RWPE1 (cell line): ENCODE data around the gene BANP.
"Not testable (repeated sequence)": the region's sequence is repeated elsewhere in the genome, so short reads cannot be mapped to it uniquely, and the experiment has no call there.

Source experiments
- CTCF ChIA-PET: fragments of 350-600 bp; sonication (Branson Sonifier 250); formaldehyde crosslinking; extraction: SDS; loops from one replicate; lab custom pipeline; 2021; lab: Yijun Ruan, JAX
- POLR2A ChIA-PET: fragments of 400-600 bp; formaldehyde crosslinking; extraction: SDS; loops from one replicate; lab custom pipeline; 2020; ENCODE audit warnings: antibody characterized with exemption; ENCODE audit not compliant: low non-redundant PET; lab: Yijun Ruan, JAX
- DNase-seq: peaks from one replicate; pipeline ENCODE4 v3.0.0; 2012; ENCODE audit warnings: low spot score
- H3K27ac ChIP-seq: fragments of 450-650 bp; 2 replicates; pipeline ENCODE4 v1.5.1; 2017
- TF ChIP-seq, protein P1 (sequence below): fragments of 450-650 bp; conservative IDR thresholded peaks from 2 replicates; pipeline ENCODE4 v1.5.1; 2017; ENCODE audit warnings: low read depth, mild to moderate bottlenecking

BANP gene

DNA sequence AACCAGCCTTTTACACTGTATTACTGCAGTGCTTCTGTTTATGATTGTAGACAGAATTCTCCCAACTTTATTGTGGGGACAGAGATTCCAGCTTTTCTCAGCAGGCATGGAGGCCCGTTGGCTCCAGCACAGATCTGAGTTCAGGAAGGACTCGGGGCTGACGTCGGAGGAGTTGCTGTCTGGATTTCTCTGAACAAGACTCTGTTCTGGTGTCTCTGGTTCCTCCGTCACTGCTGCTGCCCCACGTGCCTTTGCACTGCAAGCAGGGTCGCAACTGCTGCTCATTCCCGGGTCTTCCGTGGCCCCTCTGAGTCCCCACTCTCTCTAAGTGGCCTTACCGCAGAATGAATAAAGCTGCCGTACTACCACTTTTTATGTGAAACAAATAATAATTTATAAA is 88.4 kb downstream of the BANP start:
- ChIA-PET POLR2A (no interaction called here), CTCF (no interaction called here)
- TF ChIP-seq, protein P1, sequence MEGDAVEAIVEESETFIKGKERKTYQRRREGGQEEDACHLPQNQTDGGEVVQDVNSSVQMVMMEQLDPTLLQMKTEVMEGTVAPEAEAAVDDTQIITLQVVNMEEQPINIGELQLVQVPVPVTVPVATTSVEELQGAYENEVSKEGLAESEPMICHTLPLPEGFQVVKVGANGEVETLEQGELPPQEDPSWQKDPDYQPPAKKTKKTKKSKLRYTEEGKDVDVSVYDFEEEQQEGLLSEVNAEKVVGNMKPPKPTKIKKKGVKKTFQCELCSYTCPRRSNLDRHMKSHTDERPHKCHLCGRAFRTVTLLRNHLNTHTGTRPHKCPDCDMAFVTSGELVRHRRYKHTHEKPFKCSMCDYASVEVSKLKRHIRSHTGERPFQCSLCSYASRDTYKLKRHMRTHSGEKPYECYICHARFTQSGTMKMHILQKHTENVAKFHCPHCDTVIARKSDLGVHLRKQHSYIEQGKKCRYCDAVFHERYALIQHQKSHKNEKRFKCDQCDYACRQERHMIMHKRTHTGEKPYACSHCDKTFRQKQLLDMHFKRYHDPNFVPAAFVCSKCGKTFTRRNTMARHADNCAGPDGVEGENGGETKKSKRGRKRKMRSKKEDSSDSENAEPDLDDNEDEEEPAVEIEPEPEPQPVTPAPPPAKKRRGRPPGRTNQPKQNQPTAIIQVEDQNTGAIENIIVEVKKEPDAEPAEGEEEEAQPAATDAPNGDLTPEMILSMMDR = no peak
- H3K27ac ChIP-seq = no peak overlapping the region
- DNase-seq = no peak

DNA sequence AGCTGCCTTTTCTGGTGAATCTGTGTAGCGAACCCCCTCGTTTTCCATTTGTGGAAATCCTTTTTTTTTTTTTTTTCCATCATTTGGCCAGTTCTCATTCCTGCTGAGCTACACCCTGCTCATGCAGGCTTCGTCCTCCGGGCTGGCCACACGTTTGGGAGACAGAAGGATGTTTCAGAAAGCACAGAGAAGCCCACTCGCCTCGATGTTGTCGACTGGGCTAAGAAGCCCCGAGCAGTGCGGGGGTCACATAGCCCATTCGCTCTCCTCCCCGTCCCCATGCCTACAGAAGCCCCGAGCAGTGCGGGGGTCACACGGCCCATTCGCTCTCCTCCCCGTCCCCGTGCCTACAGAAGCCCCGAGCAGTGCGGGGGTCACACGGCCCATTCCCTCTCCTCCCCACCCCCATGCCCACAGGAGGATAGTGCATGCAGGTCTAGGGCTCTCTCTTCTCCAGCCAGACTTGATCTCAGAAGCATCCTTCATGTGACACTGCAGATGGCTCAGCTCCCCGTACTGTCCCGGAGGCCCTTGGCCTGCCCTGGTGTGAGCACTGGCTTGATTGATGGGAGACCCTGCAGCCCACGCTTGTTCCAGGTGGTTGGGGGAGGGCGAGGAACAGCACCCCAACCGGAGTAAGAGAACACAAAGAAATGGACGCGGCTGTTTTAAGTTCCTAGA is 89.1 kb downstream of the BANP start:
- POLR2A ChIA-PET, CTCF ChIA-PET, H3K27ac ChIP-seq, DNase-seq: not testable (repeated sequence)

DNA sequence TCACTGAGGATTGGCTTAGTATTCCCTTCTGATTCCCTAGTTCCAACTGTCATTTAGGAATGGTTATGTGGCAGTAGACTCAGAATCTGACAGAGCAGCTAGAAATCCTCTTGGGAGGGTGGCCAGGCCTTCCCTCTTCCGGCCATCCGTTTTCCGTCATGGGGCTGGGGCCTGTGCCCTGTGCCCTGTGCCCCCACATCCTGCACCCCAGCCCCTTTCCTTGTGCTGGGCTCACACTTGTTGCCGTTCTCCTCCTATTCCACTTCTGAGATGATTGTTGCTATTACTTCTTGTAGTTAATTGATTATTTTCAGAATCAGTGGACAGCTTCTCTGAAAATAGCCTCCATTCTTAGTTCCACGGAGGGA is 89.6 kb downstream of the BANP start:
- DNase-seq, POLR2A ChIA-PET, CTCF ChIA-PET, H3K27ac ChIP-seq: not testable (repeated sequence)

DNA sequence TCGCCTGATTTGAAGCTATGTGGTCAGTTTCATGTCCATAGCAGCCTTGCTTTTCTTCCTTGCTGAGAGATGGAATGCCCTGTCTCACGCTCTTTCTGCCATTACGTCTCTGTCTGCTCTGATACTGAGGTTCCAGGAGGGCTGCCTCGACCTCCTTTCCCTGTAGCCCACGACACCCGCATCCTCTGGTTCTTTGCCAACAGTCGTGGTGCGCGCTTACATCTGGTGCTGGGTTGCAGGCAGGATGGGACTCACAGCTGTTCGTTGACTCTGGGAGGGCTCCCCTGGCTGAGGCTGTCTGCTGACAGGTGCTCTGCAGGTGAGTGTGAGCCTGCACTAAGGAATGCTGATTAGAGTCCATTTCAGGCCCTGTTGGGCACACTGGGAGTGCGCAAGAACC is 90.3 kb downstream of the BANP start:
- POLR2A ChIA-PET, H3K27ac ChIP-seq, CTCF ChIA-PET, DNase-seq: not testable (repeated sequence)

DNA sequence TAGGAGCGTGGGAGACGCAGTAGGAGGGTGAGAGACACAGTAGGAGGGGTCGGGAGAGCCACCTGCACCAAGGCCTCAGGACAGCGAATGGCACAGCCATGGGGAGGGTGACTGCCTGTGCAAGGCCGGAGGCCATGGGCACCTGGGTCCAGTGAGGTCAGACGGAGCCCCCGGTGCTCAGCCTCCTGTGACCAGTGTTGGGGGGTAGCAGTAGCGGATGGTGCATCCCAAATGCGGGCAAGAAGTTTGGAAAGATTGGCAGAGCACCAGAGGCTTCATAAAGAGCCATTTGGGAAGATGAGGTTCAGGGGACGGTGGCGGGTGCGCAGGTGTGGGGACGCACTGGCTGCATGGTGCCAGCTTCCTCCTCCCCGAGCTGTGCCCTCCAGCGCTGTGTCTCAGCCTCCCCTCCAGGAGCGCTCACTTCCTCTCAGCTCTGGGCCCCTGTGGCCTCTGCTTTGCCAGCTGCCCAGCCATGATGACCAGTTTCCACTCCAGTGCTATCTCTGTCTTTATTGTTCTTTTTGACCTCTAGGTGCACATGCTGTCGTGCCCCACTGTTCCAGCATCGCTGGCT is 90.8 kb downstream of the BANP start:
- CTCF ChIA-PET, DNase-seq, H3K27ac ChIP-seq, POLR2A ChIA-PET: not testable (repeated sequence)

DNA sequence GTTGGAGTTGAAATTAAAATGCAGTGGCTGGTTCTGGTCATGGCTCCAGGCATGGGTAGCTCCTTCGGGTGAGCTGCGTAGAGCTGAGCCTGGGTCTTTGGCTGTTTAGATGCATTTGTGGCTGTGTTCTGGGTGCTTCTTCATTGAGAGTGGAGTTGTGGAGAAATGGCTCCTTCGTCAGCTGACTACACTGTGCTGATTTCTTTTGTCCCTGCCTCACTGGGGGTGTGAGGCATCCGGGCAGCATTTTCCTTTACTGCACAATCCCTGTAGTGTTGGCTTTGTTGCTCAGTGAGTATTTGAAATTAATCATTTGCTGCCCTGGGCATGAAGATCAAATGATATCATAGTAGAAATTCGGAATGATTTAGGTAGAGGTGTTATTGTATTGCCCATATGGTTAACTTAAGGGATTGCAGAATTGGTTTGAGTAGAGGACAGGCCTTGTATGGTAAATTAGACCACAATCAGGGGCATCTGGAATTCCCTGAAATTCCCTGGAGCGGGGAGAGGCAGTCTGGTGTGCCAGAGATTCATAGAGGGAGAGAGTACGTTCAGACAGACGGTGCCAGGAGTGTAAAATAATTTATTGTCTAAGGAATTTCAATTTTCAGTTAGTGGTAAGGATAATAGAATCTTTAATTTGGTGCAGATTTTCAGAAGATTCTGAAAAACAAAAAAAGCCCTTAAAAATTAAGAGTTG is 92.1 kb downstream of the BANP start:
- CTCF ChIA-PET, DNase-seq, POLR2A ChIA-PET, H3K27ac ChIP-seq: not testable (repeated sequence)

DNA sequence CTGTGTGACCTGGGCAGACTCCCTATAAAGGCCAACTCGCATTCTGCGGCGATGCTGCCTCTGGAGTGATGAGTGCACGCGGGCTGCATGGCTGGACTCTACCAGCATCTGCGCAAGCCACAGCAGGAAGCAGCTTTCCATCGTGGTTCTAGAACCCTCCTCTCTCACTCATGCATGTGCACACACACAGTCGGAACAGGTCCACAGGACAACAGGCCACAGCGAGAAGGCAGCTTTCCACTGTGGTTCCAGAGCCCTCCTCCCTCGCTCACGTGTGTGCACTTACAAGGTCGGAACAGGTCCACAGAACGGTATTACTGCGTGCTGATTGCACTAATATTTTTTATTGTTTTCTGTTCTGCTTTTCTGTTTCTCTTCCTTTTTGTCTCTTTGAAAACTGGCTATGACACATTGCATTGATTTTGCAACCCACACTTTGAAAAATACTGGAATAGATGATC is 92.9 kb downstream of the BANP start:
- POLR2A ChIA-PET, CTCF ChIA-PET, H3K27ac ChIP-seq, DNase-seq: not testable (repeated sequence)

DNA sequence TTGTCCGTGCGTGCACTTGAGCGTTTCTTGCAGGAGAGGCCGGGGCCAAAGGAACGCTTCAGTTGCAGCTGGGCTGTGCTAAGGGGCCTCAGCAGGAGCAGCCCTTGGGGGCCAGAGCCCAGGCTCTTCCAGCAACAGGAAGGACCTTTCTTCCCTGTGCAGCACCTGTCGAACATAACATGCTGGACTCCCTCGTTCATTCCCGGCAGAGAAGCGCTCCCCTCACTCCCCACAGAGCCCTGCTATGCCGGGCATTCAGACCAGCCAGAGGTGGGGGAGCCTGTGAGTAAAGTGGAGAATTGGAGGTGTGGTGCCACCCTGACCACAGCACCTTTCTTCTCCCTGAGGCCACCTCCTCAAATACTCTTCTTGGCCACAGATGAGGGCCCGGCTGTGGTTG is 94.1 kb downstream of the BANP start:
- DNase-seq, H3K27ac ChIP-seq, POLR2A ChIA-PET: not testable (repeated sequence)
- CTCF ChIA-PET = interaction anchor here (0.7 kb wide), 1 partner anchor 21 kb away, joined by 6 read pairs; no protein-coding TSS in a partner anchor

DNA sequence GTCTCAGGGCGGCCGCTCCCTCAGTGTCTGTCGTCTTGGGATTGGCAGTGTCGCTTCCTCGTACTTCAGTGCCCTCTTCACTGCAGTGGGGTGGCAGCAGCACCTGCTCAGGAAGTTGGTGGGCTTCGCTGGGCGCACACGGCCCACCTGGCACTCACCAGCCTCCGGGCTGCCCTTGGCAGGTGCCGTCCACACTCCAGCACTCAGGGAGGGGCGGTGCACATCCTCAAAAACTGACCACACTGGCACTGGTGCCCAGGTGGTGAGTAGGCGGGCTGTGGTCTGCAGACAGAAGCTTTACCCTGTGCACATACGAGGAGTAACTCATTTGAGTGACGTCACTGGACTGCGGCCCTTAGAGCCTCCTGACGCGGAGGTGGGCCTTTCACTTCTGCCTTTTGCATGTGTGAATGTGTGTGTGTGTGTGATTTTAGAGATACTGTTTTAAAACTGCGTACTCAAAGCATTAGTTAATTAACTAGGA is 94.6 kb downstream of the BANP start:
- POLR2A ChIA-PET = no interaction called here
- TF ChIP-seq, protein P1 = no peak
- no peak for DNase-seq
- H3K27ac ChIP-seq = no peak overlapping the region
- CTCF ChIA-PET = no interaction called here

DNA sequence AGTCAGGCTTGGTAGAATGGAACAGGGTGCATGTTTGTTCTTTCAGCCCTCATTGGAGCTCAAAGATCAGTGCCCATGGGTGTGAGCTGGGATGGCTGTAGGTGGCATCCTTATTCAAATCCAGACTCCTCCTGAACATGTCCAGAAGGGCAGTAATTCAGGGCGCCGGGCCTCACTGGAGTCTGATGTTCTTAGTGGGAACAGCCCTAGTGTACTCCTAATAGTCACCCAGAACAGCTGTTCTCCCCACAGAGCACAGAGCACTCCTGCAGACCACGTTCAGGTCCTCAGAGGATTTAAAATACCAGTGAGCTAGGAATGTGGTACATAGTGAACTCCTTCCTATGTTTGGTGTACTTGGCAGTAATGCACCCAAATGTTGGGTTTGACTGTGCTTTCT is 96.2 kb downstream of the BANP start:
- CTCF ChIA-PET = no interaction called here
- no peak overlapping the region for H3K27ac ChIP-seq
- TF ChIP-seq, protein P1 = no peak
- no peak for DNase-seq
- POLR2A ChIA-PET = interaction anchor here (0.8 kb wide), 1 partner anchor 34 kb away, joined by 3 read pairs; no protein-coding TSS in a partner anchor
